ENCODE measurements around the gene STAC2.
"Not testable (repeated sequence)": the region's sequence is repeated elsewhere in the genome, so short reads cannot be mapped to it uniquely, and the experiment has no call there.

STAC2 gene, protein sequence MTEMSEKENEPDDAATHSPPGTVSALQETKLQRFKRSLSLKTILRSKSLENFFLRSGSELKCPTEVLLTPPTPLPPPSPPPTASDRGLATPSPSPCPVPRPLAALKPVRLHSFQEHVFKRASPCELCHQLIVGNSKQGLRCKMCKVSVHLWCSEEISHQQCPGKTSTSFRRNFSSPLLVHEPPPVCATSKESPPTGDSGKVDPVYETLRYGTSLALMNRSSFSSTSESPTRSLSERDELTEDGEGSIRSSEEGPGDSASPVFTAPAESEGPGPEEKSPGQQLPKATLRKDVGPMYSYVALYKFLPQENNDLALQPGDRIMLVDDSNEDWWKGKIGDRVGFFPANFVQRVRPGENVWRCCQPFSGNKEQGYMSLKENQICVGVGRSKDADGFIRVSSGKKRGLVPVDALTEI

DNA sequence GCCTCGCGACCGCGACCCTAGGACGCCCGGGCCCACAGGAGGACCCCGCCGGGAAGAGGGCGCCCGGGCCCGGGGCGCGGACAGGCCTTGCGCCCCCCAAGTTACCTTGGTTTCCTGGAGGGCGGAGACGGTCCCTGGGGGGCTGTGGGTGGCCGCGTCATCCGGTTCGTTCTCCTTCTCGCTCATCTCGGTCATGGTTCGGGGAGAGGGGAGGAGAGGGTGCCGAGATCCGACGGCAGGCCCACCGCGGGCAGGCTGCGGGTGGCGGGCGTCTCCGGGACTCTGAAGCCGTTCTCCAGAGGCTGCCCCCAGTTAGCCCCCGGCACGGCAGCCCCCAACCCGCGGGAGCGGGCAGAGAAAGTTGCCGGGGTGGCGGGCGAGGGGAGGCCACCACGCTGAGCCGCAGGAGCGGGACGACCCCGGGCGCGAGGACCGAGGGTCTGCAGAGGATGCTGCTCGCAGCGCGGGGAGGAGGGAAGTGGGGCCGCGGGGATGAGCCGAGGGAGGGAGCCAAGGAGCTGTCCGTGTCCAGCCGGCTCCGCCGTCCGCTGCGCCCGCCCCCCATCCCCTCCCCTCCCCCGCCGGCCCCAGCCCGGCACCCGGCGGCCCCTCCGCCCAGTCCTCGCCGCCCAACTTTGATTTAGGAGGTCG is at the start of gene STAC2:
Gene STAC2, minus strand, starts transcription at position 638 of the 651 bp plus-strand sequence. Its CDS starts 443 bp downstream, at position 195.
- no peak for DNase-seq

- DNase-seq, result no peak
Measured at GRCh38 chr17:39271546-39271945, 45.8 kb upstream of the STAC2 start.

DNA sequence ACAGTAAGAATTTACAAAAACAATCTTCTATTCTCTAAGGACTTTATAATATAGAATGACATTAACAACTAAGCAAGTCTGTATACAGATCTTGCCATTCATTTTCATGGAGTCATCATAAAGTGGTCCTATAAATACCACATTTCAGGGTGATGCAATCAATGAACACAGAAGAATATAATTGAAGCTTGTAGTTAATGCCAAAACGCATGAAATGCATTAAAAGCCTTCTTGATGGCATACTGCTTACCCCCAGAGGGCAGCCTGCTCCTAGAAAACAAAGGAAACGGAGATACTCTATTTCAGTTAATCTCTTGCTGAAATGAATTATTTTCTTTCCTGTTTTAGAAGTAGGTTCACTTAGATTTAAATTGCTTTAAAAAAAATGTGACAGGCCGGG is 45.2 kb upstream of the STAC2 start:
- DNase-seq, result no peak

DNA sequence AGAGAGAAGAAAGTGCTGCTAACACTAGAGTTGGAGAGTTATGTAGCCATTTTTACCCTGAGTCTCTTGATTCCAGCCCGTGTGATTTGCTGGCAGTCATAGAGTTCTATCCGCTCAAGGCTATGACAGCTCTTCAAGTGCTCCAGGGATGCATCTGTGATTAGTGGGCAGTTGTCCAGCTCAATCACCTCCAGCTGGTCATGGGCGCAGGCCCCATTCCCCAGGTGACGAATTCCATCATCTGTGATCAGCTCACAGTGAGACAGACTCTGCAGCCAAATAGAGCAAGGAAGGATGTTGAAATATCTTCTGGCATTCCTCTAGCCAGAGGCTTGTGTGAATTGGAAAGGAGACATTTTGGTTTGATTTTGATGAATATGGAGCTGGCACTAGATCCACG is 38.4 kb upstream of the STAC2 start:
- no peak for DNase-seq

DNA sequence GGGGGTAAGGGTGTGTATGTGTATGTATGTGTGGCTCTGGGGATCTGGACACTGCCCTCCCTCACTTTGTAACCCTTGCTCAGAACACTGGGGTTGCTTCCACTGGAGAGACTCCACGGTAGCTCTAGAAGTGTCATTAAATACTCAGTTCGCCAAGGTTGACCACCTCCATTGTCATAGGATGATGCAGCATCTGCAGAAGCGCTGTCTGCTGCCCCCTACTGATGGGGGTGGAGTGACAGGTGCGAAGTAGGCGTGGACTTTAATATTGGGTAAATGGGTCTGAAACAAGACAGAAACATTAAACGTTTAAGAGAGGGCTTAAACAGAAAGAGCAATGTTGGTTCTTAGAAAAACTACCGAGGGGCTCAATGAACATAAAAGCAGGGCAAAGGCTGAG is 35.5 kb upstream of the STAC2 start:
- peak; percentile 33 for DNase-seq

- DNase-seq, result no peak
Measured at GRCh38 chr17:39252788-39253460, 27.2 kb upstream of the STAC2 start.

GRCh38 chr17:39251997-39252396 is 26.3 kb upstream of the STAC2 start:
- no peak for DNase-seq

DNA sequence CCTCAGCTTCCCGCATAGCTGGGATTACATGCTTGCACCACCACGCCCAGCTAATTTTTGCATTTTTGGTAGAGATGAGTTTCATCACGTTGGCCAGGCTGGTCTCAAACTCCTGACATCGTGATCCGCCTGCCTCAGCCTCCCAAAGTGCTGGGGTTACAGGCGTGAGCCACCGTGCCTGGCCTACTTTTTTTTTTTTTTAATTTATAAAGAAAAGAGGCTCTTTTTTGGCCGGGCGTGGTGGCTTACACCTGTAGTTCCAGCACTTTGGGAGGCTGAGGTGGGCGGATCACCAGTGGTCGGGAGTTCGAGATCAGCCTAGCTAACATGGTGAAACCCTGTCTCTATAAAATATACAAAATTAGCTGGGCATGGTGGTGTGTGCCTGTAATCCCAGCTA is 24.3 kb upstream of the STAC2 start:
- DNase-seq, result not testable (repeated sequence)

GRCh38 chr17:39246274-39246673 is 20.5 kb upstream of the STAC2 start:
- no peak for DNase-seq

- DNase-seq, result peak; percentile 92
Measured at GRCh38 chr17:39244600-39245570, 19.1 kb upstream of the STAC2 start.

GRCh38 chr17:39244016-39244599 is 18.4 kb upstream of the STAC2 start:
- DNase-seq, result no peak

- no peak for DNase-seq
Measured at GRCh38 chr17:39243155-39243554, 17.4 kb upstream of the STAC2 start.

- DNase-seq, result no peak
Measured at GRCh38 chr17:39240631-39241030, 14.9 kb upstream of the STAC2 start.

DNA sequence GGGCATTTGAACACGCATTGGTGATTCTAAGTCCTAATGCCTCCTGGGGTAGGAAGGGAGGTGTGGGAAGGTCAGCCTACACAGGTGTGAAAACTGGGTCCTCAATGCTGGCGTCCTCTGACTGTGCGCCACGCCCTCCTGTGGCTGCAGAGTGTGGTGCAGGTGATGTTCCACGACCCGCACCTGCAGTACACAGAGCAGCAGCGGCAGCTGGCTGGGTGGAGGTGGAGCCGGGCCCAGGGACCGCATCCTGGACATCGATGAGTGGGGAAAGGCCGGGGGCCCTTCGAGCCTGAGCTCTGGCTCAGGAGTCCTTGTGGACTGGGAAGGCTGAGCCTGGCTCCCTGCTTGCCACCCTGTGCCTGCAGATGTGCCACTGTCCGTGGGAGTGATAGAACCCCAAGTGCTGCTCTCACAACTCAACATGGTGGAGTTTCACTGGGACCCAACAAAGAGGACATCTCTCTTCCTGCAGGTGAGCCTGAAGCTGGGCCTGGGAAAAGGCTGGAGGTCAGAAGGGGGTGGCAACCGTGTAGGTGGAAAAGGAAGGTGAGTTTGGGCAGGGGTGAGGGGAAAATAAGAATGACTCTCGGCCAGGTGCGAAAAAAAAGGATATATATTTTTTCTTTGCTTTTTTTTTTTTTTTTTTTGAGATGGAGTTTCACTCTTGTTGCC is 14.0 kb upstream of the STAC2 start:
- peak; percentile 73 for DNase-seq

DNA sequence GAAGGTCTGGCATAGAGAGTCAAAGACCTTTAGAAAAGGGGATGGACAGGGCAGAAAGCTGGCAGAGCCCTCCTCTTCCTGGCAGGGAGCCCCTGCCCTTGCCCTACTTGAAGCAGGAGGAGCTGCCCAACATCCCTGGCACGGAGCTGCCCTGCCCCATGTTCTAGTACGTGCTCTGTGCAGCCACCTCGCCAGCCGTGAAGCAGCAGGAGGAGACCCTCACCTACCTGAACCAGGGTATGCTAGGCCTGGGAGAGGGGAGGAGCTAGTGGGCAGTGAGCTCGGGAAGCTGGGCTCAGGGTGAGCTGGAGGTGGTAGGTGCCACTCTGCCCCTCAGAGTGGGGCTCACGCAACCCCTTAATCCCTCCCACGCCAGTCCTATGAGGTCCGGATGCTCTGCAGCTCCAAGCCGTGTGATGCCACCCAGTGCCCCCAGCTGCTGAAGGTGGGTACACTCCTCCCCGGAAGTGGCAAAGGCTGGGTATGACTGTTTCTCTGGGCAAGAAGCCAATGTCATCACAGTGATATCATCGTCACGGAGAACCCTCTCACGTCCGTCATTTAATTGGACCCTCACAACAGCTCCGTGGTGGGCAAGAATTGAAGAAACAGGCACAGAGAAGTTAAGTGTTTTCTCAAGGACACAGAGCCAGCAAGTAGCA is 12.7 kb upstream of the STAC2 start:
- DNase-seq, result peak; percentile 89

DNA sequence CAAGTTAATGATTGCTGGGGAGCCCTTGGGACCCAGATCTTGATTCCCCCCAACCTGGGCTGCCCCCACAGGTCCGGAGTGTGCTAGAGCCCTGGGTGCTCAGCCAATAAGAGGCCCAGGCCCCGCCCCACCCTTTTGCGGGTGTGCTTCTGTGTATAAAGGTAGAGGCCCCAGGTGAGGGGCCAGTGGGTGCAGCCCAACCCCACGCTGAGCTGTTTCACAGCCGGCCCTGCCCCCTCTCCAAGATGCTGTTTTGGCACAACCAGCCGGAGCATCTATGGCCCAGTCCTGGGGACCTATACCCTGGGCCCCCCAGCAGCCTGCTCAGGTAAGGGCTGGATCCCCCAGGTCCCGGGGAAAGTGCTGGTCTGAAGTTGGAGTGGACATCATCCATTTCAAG is 11.8 kb upstream of the STAC2 start:
- no peak for DNase-seq

GRCh38 chr17:39236981-39237441 is 11.3 kb upstream of the STAC2 start:
- DNase-seq, result no peak

- no peak for DNase-seq
Measured at GRCh38 chr17:39236450-39236927, 10.7 kb upstream of the STAC2 start.

DNA sequence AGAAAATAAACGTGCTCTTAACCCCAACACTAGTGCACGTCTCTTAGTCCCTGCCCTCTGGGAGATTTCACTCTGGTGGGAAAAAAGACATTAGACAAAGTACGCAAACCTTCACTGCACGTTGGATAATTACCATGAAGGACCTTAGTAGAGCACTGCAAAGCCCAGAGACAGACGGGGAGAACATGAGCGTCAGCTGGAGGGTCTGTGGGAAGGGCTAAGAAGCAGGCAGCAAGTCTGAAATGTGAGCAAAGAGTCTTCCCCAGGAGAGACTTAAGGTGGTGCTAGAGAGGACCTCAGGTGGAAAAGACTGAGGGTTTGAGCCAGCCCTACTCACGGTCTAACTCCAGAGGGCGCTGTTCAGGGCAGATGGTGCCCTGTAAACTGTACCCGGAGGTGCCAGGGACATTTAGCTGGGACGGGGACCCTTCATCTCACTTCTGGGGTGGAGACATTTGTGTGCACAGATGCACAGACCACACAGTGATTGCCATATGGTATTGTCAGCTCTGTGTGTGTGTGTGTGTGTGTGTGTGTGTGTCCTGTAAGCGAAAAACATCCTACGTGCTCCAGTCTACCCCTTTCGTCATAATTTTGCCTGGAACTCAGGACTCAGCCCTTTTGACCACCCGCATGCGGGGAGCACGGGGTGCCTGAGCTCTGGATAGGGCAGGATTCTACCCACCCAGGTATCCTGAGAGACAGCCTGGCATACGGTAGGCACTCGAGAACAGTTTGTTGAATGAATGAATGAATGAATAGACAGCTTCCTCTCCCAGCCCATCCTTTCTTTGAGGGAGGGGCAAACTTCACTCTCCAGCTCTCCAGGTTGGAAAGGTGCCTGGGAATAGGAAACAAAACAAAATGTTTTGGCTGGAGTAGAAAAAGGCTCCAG is 10.1 kb upstream of the STAC2 start:
- DNase-seq, result peak; percentile 47
